Uterus (tissue), 4 donors: Measurements from ENCODE around the gene NRF1. TPM values are rescaled to one million over a fixed set of nuclear protein-coding genes. Genes with fewer than 3 reads are reported as not detected.

Source experiments
- DNase-seq, 2 donors: peaks; one replicate each; pipeline ENCODE4 v3.0.0-alpha.2; 2019 to 2020
- H3K27ac ChIP-seq, 2 donors: fragments of 200-600 bp; sonication (generic); 1 replicate in 1 of 2; 2 replicates in 1 of 2; pipeline ENCODE4 v1.5.1; 2016 to 2018
- H3K27me3 ChIP-seq, 2 donors: fragments of 200-600 bp; sonication (generic); one replicate each; pipeline ENCODE4 v1.5.1; 2018 to 2019; ENCODE audit warnings: control low read depth in 1 of 2
- H3K36me3 ChIP-seq, 2 donors: fragments of 200-600 bp; sonication (generic); one replicate each; pipeline ENCODE4 v1.5.1; 2019; ENCODE audit warnings: control low read depth in 1 of 2
- H3K4me1 ChIP-seq, 2 donors: fragments of 200-600 bp; sonication (generic); one replicate each; pipeline ENCODE4 v1.5.1; 2018 to 2019; ENCODE audit warnings: control low read depth in 1 of 2
- H3K4me3 ChIP-seq, 2 donors: fragments of 200-600 bp; sonication (generic); 1 replicate in 1 of 2; 2 replicates in 1 of 2; pipeline ENCODE4 v1.5.1; 2018 to 2019; ENCODE audit warnings: mild to moderate bottlenecking in 1 of 2
- H3K9me3 ChIP-seq, 2 donors: fragments of 200-600 bp; sonication (generic); one replicate each; pipeline ENCODE4 v1.5.1; 2019; ENCODE audit warnings: control low read depth in 1 of 2
- CTCF ChIP-seq, 4 experiments: fragments of 200-600 bp in 2 of 4; fragments of 450-650 bp in 2 of 4; sonication (generic) in 2 of 4; IDR thresholded peaks; one replicate each; pipeline ENCODE4 v1.5.1; 2016 to 2019; ENCODE audit warnings: antibody characterized with exemption in 4 of 4, mild to moderate bottlenecking in 2 of 4, moderate library complexity in 1 of 4
- POLR2A ChIP-seq, 2 donors: fragments of 450-650 bp; IDR thresholded peaks; one replicate each; pipeline ENCODE4 v1.6.1; 2016; ENCODE audit warnings: antibody characterized with exemption in 2 of 2, mild to moderate bottlenecking in 1 of 2, moderate library complexity in 1 of 2
- intact Hi-C: fragments of 100-400 bp; cut with DNase I; formaldehyde crosslinking; loops from one replicate; pipeline ENCODE4 v1.15.1; 2023; ENCODE audit warnings: low total_unique reads
- total RNA-seq, 4 donors: library from RNA; depleted of rRNA in 3 of 4; stranded (reverse); fragments of >200 nt in 3 of 4; gene quantifications; one replicate each; pipeline versions ENCODE4 v1.1.0 to v1.2.4, GENCODE V29; 2014 to 2023
- donor health status: DM: yes; HTN: yes; CAD: no.

NRF1 gene
- total RNA-seq, 4 donors from 2014 or later = 18.2 to 56.5 (median 40.4) TPM

- Histone ChIP-seq H3K36me3 (no peaks in the 10 kb centered on the region), H3K27ac (no peak overlapping the region), H3K4me3 (no peak overlapping the region), H3K27me3 (no peaks in the 10 kb centered on the region), H3K4me1 (peaks cover 0 to 4% of the 10 kb centered on the region in 2 donors), H3K9me3 (no peaks in the 10 kb centered on the region)
- no peak for TF ChIP-seq CTCF (IDR thresholded peaks at IDR 0.05)
- TF ChIP-seq POLR2A (IDR thresholded peaks at IDR 0.05) = no peak
- intact Hi-C loops = no loop called here
- no peak for DNase-seq
Observed at GRCh38 chr7:129606803-129607202, 4.7 kb upstream of the NRF1 start.

DNA sequence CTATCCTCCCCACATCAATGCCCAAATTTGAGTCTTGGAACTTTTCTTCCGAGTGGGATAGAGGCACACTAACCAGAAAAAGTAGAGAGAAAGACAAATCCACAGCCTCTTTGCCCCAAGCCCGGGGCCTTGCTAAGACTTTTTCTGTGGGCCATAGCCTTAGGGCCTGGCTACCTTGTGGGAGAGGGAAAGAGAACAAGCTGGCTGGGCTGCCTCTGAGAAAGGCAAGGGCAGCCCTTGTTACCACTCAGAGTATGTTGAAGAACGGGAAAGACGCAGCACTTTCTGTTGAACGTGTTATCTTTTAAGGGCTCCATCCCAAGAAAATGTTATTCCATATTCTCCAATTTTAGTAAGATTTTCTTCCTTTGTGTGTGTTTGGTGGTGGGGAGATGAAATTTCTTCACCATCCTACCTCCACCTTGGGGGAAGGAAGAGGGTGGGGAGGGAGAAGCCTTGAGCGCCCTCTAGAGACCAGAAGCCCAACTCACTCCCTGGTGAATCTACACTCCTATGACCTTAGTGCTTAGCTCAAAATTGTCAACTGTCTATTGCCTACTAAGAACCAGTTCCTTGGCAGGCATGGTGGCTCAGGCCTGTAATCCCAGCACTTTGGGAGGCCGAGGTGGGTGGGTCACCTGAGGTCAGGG, 3.9 kb upstream of the NRF1 start:
- intact Hi-C loops = no loop called here
- Histone ChIP-seq H3K27ac (no peak overlapping the region), H3K36me3 (no peaks in the 10 kb centered on the region), H3K27me3 (no peaks in the 10 kb centered on the region), H3K9me3 (no peaks in the 10 kb centered on the region), H3K4me1 (peaks cover 0 to 4% of the 10 kb centered on the region in 2 donors), H3K4me3 (no peak overlapping the region)
- no peak for TF ChIP-seq POLR2A (IDR thresholded peaks at IDR 0.05)
- no peak for DNase-seq

- Histone ChIP-seq H3K27ac (no peak overlapping the region), H3K27me3 (no peaks in the 10 kb centered on the region), H3K4me1 (peaks cover 0 to 7% of the 10 kb centered on the region in 2 donors), H3K9me3 (no peaks in the 10 kb centered on the region), H3K4me3 (no peak overlapping the region), H3K36me3 (no peaks in the 10 kb centered on the region)
- TF ChIP-seq POLR2A (IDR thresholded peaks at IDR 0.05) (no peak), CTCF (IDR thresholded peaks at IDR 0.05) (no peak)
- DNase-seq = no peak
- intact Hi-C loops = no loop called here
Observed at GRCh38 chr7:129609666-129610065, 1.9 kb upstream of the NRF1 start.

DNA sequence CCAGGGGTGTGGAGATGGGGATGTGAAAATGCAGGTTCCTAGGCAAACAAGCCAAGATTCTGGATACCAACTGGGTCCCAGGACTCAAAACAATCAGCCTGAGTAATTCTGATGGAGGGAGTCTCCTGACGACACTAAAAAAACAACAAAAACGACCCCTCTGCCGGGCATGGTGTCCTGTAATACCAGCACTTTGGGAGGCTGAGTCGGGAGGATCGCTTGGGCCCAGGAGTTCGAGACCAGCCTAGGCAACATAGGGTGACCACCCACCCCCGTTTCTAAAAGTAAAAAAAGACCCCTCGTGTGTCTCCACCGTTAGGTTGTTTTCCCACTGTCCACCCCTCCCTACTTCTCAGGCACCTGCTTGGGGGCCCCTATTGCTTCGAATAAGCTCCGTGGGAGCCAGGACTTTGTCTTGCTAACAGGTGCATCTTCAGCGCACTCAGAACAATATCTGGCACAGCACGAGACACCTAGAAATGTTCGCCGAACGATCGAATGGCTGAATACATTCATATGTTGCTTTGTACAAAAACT, 743 bp upstream of the NRF1 start:
- no peaks in the 10 kb centered on the region for H3K27me3 ChIP-seq
- H3K4me1 ChIP-seq = peaks cover 6 to 10% of the 10 kb centered on the region in 2 donors
- H3K9me3 ChIP-seq = no peaks in the 10 kb centered on the region
- H3K27ac ChIP-seq = peak overlapping the region; percentile 91 to 95
- intact Hi-C loops = no loop called here
- no peaks in the 10 kb centered on the region for H3K36me3 ChIP-seq
- H3K4me3 ChIP-seq = peak overlapping the region; percentile 69 to 75
- TF ChIP-seq CTCF (IDR thresholded peaks at IDR 0.05) = no peak
- no peak for TF ChIP-seq POLR2A (IDR thresholded peaks at IDR 0.05)
- no peak for DNase-seq

DNA sequence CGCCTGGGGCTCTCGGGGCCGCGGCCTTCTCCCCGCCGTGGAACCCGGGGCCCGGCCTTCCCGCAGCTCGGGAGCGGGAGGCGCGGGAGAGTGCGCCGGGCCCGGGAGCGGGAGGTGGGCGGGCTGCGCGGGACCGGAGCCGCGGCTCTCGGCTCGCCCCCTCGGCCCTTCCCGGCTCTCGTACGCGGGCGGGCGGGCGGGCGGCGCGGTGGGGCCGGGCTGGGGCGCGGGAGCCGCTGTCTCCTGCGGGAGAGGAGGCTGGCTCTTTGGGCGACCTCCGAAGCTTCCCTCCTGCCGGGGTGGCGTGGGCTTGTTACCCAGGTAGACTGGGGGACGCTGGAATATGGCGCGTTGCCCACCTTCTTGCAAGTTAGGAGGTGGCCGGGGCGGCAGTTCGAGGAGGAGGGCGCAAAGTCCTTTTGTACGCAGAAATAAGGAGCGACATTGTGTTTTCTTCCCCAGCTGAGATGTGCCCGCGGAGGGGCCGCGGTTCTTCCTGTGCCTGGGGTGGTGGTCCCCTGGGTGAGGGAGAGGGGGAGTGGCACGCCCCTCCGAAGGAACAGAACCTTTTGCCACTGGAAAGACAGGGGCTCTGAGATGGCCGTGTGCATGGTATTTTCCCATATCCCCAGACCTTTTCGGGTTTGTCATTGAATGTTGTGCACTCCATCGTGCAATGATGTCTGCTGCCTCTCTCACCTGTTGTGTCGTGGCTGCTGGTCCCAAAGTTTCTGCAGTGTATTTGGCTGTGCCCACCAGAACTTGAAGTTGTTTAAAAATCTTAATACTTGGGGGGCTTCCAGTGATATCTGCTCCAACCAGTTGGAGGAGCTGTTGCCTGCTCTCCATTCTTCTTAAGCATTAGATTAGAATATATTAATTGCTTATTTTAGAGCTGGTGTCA, 844 bp downstream of the NRF1 start:
- Histone ChIP-seq H3K4me3 (peak overlapping the region; percentile 69 to 75), H3K9me3 (no peaks in the 10 kb centered on the region), H3K36me3 (no peaks in the 10 kb centered on the region), H3K27ac (peak overlapping the region; percentile 91 to 95), H3K4me1 (peaks cover 6 to 10% of the 10 kb centered on the region in 2 donors), H3K27me3 (no peaks in the 10 kb centered on the region)
- TF ChIP-seq CTCF (IDR thresholded peaks at IDR 0.05) (peak; percentile 26 to 50 (median 40)), POLR2A (IDR thresholded peaks at IDR 0.05) (no peak)
- DNase-seq = peak; percentile 45 to 70
- intact Hi-C loops = no loop called here
